HepG2 (cell line): ENCODE measurements around the gene MACROD2. TPM values are rescaled to one million over a fixed set of nuclear protein-coding genes. Genes with fewer than 3 reads are reported as not detected.

ENCODE experiments used
- ATAC-seq: fragments of 200-7000 bp; cut with Tn5 transposase; 3 replicates; pipeline ENCODE4 v1.9.1; 2020; ENCODE audit warnings: mild to moderate bottlenecking, moderate library complexity
- BruUV-seq: library from RNA; stranded (reverse); fragments of 400-500 nt; replicated peaks from 2 replicates; lab custom pipeline; 2021; lab: Mats Ljungman, UMichigan
- CTCF ChIA-PET: fragments of 300-600 bp; formaldehyde crosslinking; extraction: SDS; loops from one replicate; lab custom pipeline; 2021; ENCODE audit warnings: low total read pairs, inconsistent platforms, low intra/inter-chr PET ratio; lab: Yijun Ruan, JAX
- POLR2A ChIA-PET: fragments of 350-600 bp; sonication (Branson Sonifier 250); formaldehyde crosslinking; loops from one replicate; lab custom pipeline; 2020; ENCODE audit warnings: antibody characterized with exemption, inconsistent platforms; lab: Yijun Ruan, JAX
- DNase-seq: peaks from one replicate; pipeline ENCODE4 v3.0.0-alpha.2; 2015; ENCODE audit warnings: low spot score
- FAIRE-seq: peaks from 3 replicates; lab custom pipeline; 2011; peaks lifted over from hg19 to GRCh38; lab: Jason Lieb, UNC
- H2AFZ ChIP-seq: one replicate; pipeline ENCODE4 v1.6.1; 2011; ENCODE audit warnings: low read length, inconsistent platforms
- H3K27ac ChIP-seq: fragments of 300-600 bp; 3 replicates; pipeline ENCODE4 v1.8.0; 2011; ENCODE audit warnings: mixed run types, mild to moderate bottlenecking, mixed read lengths, low read length, inconsistent platforms; ENCODE audit not compliant: insufficient read depth; ENCODE audit errors: extremely low read length
- H3K27me3 ChIP-seq, 2 experiments: fragments of 200-600 bp in 1 of 2; 2 replicates in 1 of 2; 3 replicates in 1 of 2; pipeline versions ENCODE4 v1.6.0 to v1.8.0; 2011; ENCODE audit warnings: low read length in 2 of 2, mild to moderate bottlenecking in 2 of 2, moderate library complexity in 2 of 2, inconsistent platforms in 1 of 2; ENCODE audit not compliant: insufficient read depth in 2 of 2, control insufficient read depth in 1 of 2
- H3K36me3 ChIP-seq, 2 experiments: fragments of 200-600 bp in 1 of 2; replicated peaks in 1 of 2; 2 replicates in 1 of 2; 3 replicates in 1 of 2; pipeline versions ENCODE4 v1.5.1 to v1.8.0; 2011; ENCODE audit warnings: low read length in 2 of 2, inconsistent platforms in 1 of 2; ENCODE audit not compliant: insufficient read depth in 2 of 2, control insufficient read depth in 1 of 2
- H3K4me1 ChIP-seq: 2 replicates; pipeline ENCODE4 v1.5.1; 2012; ENCODE audit warnings: low read length, inconsistent platforms; ENCODE audit not compliant: insufficient read depth
- H3K4me2 ChIP-seq: 2 replicates; pipeline ENCODE4 v1.6.0; 2011; ENCODE audit warnings: low read depth, low read length, inconsistent platforms
- H3K4me3 ChIP-seq, 3 experiments: fragments of 200-600 bp in 1 of 3; sonication (generic), shearing (Covaris generic) in 1 of 3; replicated peaks in 1 of 3; 2 replicates each; pipeline ENCODE4 v1.5.1; 2011 to 2016; ENCODE audit warnings: low read length in 3 of 3, inconsistent platforms in 2 of 3, low read depth in 2 of 3, mild to moderate bottlenecking in 2 of 3, control low read depth in 1 of 3, mixed read lengths in 1 of 3; ENCODE audit not compliant: insufficient read depth in 1 of 3
- H3K79me2 ChIP-seq: one replicate; pipeline ENCODE4 v1.6.1; 2011; ENCODE audit warnings: low read length, inconsistent platforms; ENCODE audit not compliant: insufficient read depth
- H3K9ac ChIP-seq: 2 replicates; pipeline ENCODE4 v1.6.0; 2011; ENCODE audit warnings: mild to moderate bottlenecking, low read depth, low read length, inconsistent platforms; ENCODE audit not compliant: insufficient read depth
- H3K9me3 ChIP-seq: 2 replicates; pipeline ENCODE4 v1.5.1; 2012; ENCODE audit warnings: mild to moderate bottlenecking, low read length
- H4K20me1 ChIP-seq: 2 replicates; pipeline ENCODE4 v1.6.0; 2011; ENCODE audit warnings: inconsistent platforms, mild to moderate bottlenecking, low read length, moderate library complexity; ENCODE audit not compliant: insufficient read depth
- CREB1 ChIP-seq, 2 experiments: fragments of 450-650 bp in 1 of 2; IDR thresholded peaks; 2 replicates each; pipeline ENCODE4 v1.6.1; 2016 to 2017; ENCODE audit warnings: control low read depth in 1 of 2, mild to moderate bottlenecking in 1 of 2, missing compliant biosample characterization in 1 of 2, missing genetic modification characterization in 1 of 2
- HNRNPK ChIP-seq: fragments of 200-400 bp; formaldehyde crosslinking; IDR thresholded peaks from 2 replicates; pipeline ENCODE4 v1.6.1; 2018; ENCODE audit warnings: low read length, low read depth, moderate library complexity, mild to moderate bottlenecking; ENCODE audit not compliant: poor library complexity, severe bottlenecking
- NCOA2 ChIP-seq: sonication (generic); formaldehyde crosslinking; IDR thresholded peaks from 2 replicates; pipeline ENCODE4 v1.8.0; 2022; ENCODE audit warnings: inconsistent platforms
- PCBP1 ChIP-seq: fragments of 200-400 bp; formaldehyde crosslinking; IDR thresholded peaks from 2 replicates; pipeline ENCODE4 v1.6.1; 2017; ENCODE audit warnings: mild to moderate bottlenecking, low read depth, low read length, borderline replicate concordance
- PPARG ChIP-seq: conservative IDR thresholded peaks from 2 replicates; pipeline ENCODE4 v1.6.1; 2016; ENCODE audit warnings: missing biosample characterization, missing genetic modification reagents
- SNAI1 ChIP-seq: sonication (generic); formaldehyde crosslinking; IDR thresholded peaks from 2 replicates; pipeline ENCODE4 v1.5.0; 2020; ENCODE audit warnings: mild to moderate bottlenecking, missing genetic modification reagents, borderline replicate concordance
- TCF12 ChIP-seq, 2 experiments: fragments of 450-650 bp in 1 of 2; sonication (generic) in 1 of 2; formaldehyde crosslinking in 1 of 2; IDR thresholded peaks; 2 replicates each; pipeline versions ENCODE4 v1.6.1 to v1.8.0; 2017 to 2022; ENCODE audit warnings: antibody characterized with exemption in 1 of 2, mild to moderate bottlenecking in 1 of 2, missing genetic modification reagents in 1 of 2, moderate library complexity in 1 of 2
- ZNF253 ChIP-seq: sonication (generic); formaldehyde crosslinking; IDR thresholded peaks from 2 replicates; pipeline ENCODE4 v1.8.0; 2022; ENCODE audit warnings: mild to moderate bottlenecking, missing genetic modification reagents, borderline replicate concordance
- ZNF33A ChIP-seq: sonication (generic); formaldehyde crosslinking; IDR thresholded peaks from 2 replicates; pipeline ENCODE4 v1.5.1; 2020; ENCODE audit warnings: missing genetic modification reagents, mild to moderate bottlenecking, moderate library complexity, borderline replicate concordance
- ZNF569 ChIP-seq: sonication (generic); formaldehyde crosslinking; IDR thresholded peaks from 2 replicates; pipeline ENCODE4 v1.5.0; 2020; ENCODE audit warnings: mild to moderate bottlenecking, missing genetic modification reagents, moderate library complexity, borderline replicate concordance
- ZNF7 ChIP-seq: IDR thresholded peaks from 2 replicates; pipeline ENCODE4 v1.6.1; 2016; ENCODE audit warnings: missing biosample characterization, missing genetic modification reagents
- ZNF746 ChIP-seq: sonication (generic); formaldehyde crosslinking; IDR thresholded peaks from 2 replicates; pipeline ENCODE4 v1.8.0; 2022; ENCODE audit warnings: mild to moderate bottlenecking, missing genetic modification reagents
- ZNF878 ChIP-seq: sonication (generic); formaldehyde crosslinking; IDR thresholded peaks from 2 replicates; pipeline ENCODE4 v1.8.1; 2023; ENCODE audit warnings: mild to moderate bottlenecking, missing genetic modification reagents, moderate library complexity
- WGBS: methylation state at CpG from one replicate; pipeline ENCODE4 v1.1.6; 2017; ENCODE audit warnings: low lambda C conversion rate; 5-methylcytosine and 5-hydroxymethylcytosine counted together
- in situ Hi-C: cut with HindIII; loops from 2 replicates; pipeline ENCODE4 v1.10.0; 2017; ENCODE audit warnings: low pct_unique_long_range_greater_than_20kb; ENCODE audit not compliant: extremely low pct_ligation_motif_present
- intact Hi-C: fragments of 100-400 bp; cut with micrococcal nuclease; formaldehyde crosslinking; loops from one replicate; pipeline ENCODE4 v1.10.0; 2022; ENCODE audit not compliant: unreplicated experiment
- polyA plus RNA-seq, 8 experiments: library from polyadenylated mRNA; depleted of rRNA in 3 of 8; stranded (reverse) in 7 of 8; unstranded in 1 of 8; fragments of >200 nt; fragmentation: Illumina TruSeq in 4 of 8; extraction: Trizol in 4 of 8; gene quantifications; 2 replicates each; pipeline versions ENCODE4 v1.2.1 to v1.2.3, GENCODE V29; 2011 to 2016; ENCODE audit warnings: low read depth in 4 of 8, missing spikeins in 1 of 8, mixed read lengths in 1 of 8; ENCODE audit not compliant: insufficient read depth in 1 of 8
- total RNA-seq, 5 experiments: library from RNA; depleted of rRNA; stranded (reverse); fragments of >200 nt; fragmentation: Illumina TruSeq; extraction: Trizol; gene quantifications; 2 replicates each; pipeline ENCODE4 v1.2.3, GENCODE V29; 2016; ENCODE audit warnings: low read depth in 1 of 5
- TF ChIP-seq, protein P1 (sequence below): sonication (generic); formaldehyde crosslinking; IDR thresholded peaks from 2 replicates; pipeline ENCODE4 v1.5.0; 2020; ENCODE audit warnings: mild to moderate bottlenecking, missing genetic modification reagents

Gene MACROD2
- total and polyA plus RNA-seq, 2 of the 13 experiments (the other 11 are each of a cell fraction or from before 2014, with no cell fraction given) = 0.13 to 0.51 TPM

DNA sequence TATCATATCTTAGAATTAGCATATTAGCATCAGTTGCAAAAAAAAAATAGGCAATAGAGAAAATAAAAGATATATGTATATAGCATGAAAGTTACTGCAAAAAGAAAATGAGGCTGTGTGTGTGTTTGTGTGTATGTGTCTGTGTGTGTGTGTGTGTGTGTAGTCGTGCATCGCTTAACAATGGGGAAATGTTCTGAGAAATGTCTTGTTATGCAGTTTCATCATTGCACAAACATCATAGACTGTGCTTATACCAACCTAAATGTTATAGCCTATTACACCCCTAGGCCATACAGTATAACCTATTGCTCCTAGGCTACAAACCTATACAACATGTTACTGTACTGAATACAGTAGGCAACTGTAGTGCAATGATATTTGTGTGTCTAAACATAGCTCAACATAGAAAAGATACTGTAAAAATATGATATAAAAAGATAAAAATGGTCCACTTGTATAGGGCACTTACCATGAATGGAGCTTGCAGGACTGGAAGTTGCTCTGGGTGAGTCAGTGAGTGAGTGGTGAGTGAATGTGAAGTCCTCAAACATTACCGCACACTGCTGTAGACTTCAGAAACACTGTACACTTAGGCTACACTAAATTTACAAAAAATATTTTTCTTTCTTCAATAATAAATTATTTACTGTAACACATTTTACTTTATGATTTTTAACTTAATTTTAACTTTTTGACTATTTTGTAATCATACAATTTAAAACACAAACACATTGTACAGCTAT lies 1772.9 kb downstream of the MACROD2 start:
- TF ChIP-seq TCF12 (IDR thresholded peaks at IDR 0.05) = no peak
- no peak for TF ChIP-seq TCF12 (CRISPR knock-in tag; IDR thresholded peaks at IDR 0.05)
- TF ChIP-seq, protein P1, sequence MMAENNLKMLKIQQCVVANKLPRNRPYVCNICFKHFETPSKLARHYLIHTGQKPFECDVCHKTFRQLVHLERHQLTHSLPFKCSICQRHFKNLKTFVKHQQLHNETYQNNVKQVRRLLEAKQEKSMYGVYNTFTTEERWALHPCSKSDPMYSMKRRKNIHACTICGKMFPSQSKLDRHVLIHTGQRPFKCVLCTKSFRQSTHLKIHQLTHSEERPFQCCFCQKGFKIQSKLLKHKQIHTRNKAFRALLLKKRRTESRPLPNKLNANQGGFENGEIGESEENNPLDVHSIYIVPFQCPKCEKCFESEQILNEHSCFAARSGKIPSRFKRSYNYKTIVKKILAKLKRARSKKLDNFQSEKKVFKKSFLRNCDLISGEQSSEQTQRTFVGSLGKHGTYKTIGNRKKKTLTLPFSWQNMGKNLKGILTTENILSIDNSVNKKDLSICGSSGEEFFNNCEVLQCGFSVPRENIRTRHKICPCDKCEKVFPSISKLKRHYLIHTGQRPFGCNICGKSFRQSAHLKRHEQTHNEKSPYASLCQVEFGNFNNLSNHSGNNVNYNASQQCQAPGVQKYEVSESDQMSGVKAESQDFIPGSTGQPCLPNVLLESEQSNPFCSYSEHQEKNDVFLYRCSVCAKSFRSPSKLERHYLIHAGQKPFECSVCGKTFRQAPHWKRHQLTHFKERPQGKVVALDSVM (CRISPR knock-in tag) = no peak
- no peak for TF ChIP-seq HNRNPK
- no peak for TF ChIP-seq ZNF7
- no peak for TF ChIP-seq PCBP1
- TF ChIP-seq ZNF253 = no peak
- TF ChIP-seq ZNF569 (CRISPR knock-in tag) = no peak
- TF ChIP-seq NCOA2 (CRISPR knock-in tag) = no peak
- TF ChIP-seq ZNF878 (CRISPR knock-in tag) = no peak
- TF ChIP-seq ZNF746 (CRISPR knock-in tag) = no peak
- no peak for TF ChIP-seq CREB1 (IDR thresholded peaks at IDR 0.05)
- no peak for TF ChIP-seq CREB1 (CRISPR knock-in tag; IDR thresholded peaks at IDR 0.05)
- TF ChIP-seq SNAI1 (CRISPR knock-in tag) = no peak
- no peak for TF ChIP-seq ZNF33A (CRISPR knock-in tag)
- no peak for TF ChIP-seq PPARG
- DNase-seq = no peak

More for the DNA sequence above, 1772.9 kb downstream of the MACROD2 start:
- Histone ChIP-seq H3K4me2 (no peak overlapping the region), H3K27ac (no peak overlapping the region), H2AFZ (no peak overlapping the region), H3K4me3 (no peak overlapping the region), H3K4me1 (no peaks in the 10 kb centered on the region), H3K9me3 (peaks cover 51% of the 10 kb centered on the region), H4K20me1 (no peaks in the 10 kb centered on the region), H3K79me2 (no peaks in the 10 kb centered on the region), H3K36me3 (no peaks in the 10 kb centered on the region), H3K9ac (no peak overlapping the region), H3K27me3 (no peaks in the 10 kb centered on the region)
- in situ Hi-C loops = no loop called here
- POLR2A ChIA-PET = no interaction called here
- ATAC-seq (no peak), FAIRE-seq (peak; percentile 21)
- WGBS = 67% methylated on average over 3 of the region's 3 CpGs
- CTCF ChIA-PET = no interaction called here
- intact Hi-C loops = no loop called here
- no TSS peak for BruUV-seq
